Measurements from ENCODE around the gene STK4.
A peak's percentile ranks its signal among the peaks of the same experiment; 100 is the strongest.

The STK4 gene

DNA sequence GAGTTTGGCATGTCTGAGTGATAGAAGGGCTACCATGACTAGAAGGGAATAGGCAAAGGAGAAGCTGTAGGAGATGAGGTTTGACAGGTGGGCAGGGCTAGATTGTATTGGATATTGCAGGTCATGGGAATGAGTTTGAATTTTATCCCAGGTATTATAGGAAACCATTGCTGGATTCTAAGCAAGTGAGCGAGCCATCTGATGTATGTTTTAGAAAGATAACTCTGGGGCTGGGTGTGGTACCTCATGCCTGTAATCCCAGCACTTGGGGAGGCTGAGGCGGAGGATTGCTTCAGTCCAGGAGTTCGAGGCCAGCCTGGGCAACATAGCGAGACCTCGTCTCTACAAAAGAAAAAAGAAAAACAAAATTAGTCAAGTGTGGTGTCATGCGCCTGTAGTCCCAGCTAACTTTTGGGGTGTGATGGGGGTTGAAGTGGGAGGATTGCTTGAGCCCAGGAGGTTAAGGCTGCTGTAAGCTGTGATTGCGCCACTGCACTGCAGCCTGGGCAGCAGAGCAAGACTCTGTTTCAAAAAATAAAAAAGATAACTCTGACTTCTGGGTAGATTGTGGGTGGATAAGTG, 16.9 kb downstream of the STK4 start:
- Histone ChIP-seq H3K36me3 (ENCODE audit: insufficient read depth, low read length) (peaks cover 4% of the 10 kb centered on the region; the same call in 1 of the 2 replicates), H3K4me3 (ENCODE audit: low read depth, low read length) (no peak overlapping the region), H3K27ac (ENCODE audit: low read depth, low read length) (no peak overlapping the region), H3K27me3 (ENCODE audit: insufficient read depth, low read length) (no peaks in the 10 kb centered on the region), H2AFZ (ENCODE audit: low read length, unreplicated experiment) (no peak overlapping the region), H3K4me1 (ENCODE audit: control insufficient read depth, insufficient read depth, low read length, unreplicated experiment) (no peaks in the 10 kb centered on the region), H3K79me2 (ENCODE audit: control insufficient read depth, insufficient read depth, low read length, unreplicated experiment) (no peaks in the 10 kb centered on the region)

DNA sequence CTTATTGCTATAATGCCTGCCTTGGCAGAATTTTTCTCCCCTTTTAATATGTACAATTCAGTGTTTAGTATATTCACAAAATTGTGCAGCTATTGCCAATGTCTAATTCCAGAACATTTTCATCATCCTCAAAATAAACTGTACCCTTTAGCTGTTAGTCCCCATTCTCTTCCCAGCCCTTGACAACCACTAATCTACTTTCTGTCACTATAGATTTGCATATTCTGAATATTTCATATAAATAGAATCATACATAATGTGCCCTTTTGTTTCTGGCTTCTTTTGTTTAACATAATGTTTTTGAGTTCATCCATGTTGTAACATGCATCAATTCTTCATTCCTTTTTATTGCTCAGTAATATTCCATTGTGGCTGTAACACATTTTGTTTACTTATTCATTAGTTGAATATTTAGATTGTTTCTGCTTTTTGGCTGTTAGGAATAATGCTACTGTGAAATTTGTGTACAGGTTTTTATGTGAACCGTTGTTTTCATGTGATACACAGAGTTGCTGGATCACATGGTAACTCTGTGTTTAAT, 22.4 kb downstream of the STK4 start:
- no peaks in the 10 kb centered on the region for H3K27me3 ChIP-seq (ENCODE audit: insufficient read depth, low read length)
- no peak overlapping the region for H2AFZ ChIP-seq (ENCODE audit: low read length, unreplicated experiment)
- H3K36me3 ChIP-seq (ENCODE audit: insufficient read depth, low read length): peaks cover 7% of the 10 kb centered on the region
- H3K4me1 ChIP-seq (ENCODE audit: control insufficient read depth, insufficient read depth, low read length, unreplicated experiment): peaks cover 31% of the 10 kb centered on the region
- no peak overlapping the region for H3K27ac ChIP-seq (ENCODE audit: low read depth, low read length)
- peaks cover 24% of the 10 kb centered on the region for H3K79me2 ChIP-seq (ENCODE audit: control insufficient read depth, insufficient read depth, low read length, unreplicated experiment)
- H3K4me3 ChIP-seq (ENCODE audit: low read depth, low read length): no peak overlapping the region

DNA sequence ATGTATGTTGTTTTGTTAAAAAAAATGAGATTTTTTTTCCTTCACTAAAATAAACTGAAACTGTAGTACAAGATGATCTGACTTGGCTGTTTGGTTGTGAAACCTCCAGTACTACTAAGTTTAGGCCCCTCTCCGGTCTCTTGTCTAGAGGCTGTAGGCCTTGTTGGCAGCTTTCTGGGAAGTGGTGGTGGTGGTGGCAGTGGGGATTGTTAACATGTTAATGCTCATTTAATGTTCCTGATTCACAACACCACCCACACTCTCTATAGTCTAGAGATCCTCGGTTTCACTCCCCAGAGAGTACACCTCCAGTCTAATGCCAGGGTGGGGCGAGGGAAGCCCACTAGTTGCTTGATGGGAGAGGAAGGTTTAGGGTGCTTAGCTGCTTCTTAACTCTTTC, 24.1 kb downstream of the STK4 start:
- peak overlapping the region; percentile 59 for H3K27ac ChIP-seq (ENCODE audit: low read depth, low read length)
- H3K27me3 ChIP-seq (ENCODE audit: insufficient read depth, low read length): no peaks in the 10 kb centered on the region
- peak overlapping the region; percentile 69 for H3K4me3 ChIP-seq (ENCODE audit: low read depth, low read length)
- H3K4me1 ChIP-seq (ENCODE audit: control insufficient read depth, insufficient read depth, low read length, unreplicated experiment): peaks cover 33% of the 10 kb centered on the region
- peaks cover 24% of the 10 kb centered on the region for H3K79me2 ChIP-seq (ENCODE audit: control insufficient read depth, insufficient read depth, low read length, unreplicated experiment)
- H3K36me3 ChIP-seq (ENCODE audit: insufficient read depth, low read length): peaks cover 7% of the 10 kb centered on the region
- peak overlapping the region; percentile 52 for H2AFZ ChIP-seq (ENCODE audit: low read length, unreplicated experiment)

DNA sequence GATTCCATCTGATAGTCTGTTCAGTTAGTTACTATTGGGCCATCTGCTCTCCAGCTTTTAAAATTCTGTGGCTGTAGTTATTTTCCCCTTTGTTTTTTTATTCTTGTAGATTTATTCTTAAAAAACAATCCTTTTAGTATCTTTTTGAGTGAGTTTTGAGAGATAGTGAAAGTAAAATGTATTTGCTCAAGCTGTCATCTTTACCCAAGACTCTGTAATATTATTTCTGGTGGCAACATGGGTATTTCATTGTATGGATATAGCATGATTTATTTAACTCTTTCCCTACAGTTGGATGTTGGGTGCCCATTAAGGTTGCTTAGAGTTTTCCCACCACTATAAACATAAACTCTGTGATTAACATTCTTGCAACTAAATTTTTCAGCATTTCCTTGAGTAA, 24.6 kb downstream of the STK4 start:
- Histone ChIP-seq H3K4me3 (ENCODE audit: low read depth, low read length) (peak overlapping the region; percentile 69), H3K27ac (ENCODE audit: low read depth, low read length) (peak overlapping the region; percentile 59), H2AFZ (ENCODE audit: low read length, unreplicated experiment) (peak overlapping the region; percentile 52), H3K4me1 (ENCODE audit: control insufficient read depth, insufficient read depth, low read length, unreplicated experiment) (peaks cover 33% of the 10 kb centered on the region), H3K27me3 (ENCODE audit: insufficient read depth, low read length) (no peaks in the 10 kb centered on the region), H3K79me2 (ENCODE audit: control insufficient read depth, insufficient read depth, low read length, unreplicated experiment) (peaks cover 24% of the 10 kb centered on the region), H3K36me3 (ENCODE audit: insufficient read depth, low read length) (peaks cover 7% of the 10 kb centered on the region)

DNA sequence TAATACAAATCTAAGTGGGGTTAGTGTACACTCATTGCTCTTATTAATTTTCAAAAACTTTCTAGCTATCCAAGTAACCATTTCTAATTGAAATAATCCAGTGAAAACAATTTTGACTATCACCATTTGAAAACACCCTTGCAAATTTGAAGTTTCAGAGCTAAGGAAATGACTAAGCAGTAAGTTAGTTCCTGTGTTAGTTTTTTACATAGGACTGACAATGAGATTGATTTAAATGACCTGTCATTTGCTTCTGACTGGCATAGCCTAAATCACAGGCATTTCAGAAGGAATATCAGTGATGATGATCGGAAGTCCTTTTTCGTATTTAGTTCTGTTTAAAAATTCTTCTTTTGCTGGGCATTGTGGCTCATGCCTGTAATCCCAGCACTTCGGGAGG, 27.0 kb downstream of the STK4 start:
- peaks cover 7% of the 10 kb centered on the region for H3K36me3 ChIP-seq (ENCODE audit: insufficient read depth, low read length)
- peaks cover 33% of the 10 kb centered on the region for H3K4me1 ChIP-seq (ENCODE audit: control insufficient read depth, insufficient read depth, low read length, unreplicated experiment)
- peaks cover 24% of the 10 kb centered on the region for H3K79me2 ChIP-seq (ENCODE audit: control insufficient read depth, insufficient read depth, low read length, unreplicated experiment)
- peak overlapping the region; percentile 40 for H3K27ac ChIP-seq (ENCODE audit: low read depth, low read length)
- H3K27me3 ChIP-seq (ENCODE audit: insufficient read depth, low read length): no peaks in the 10 kb centered on the region
- no peak overlapping the region for H3K4me3 ChIP-seq (ENCODE audit: low read depth, low read length)
- no peak overlapping the region for H2AFZ ChIP-seq (ENCODE audit: low read length, unreplicated experiment)

DNA sequence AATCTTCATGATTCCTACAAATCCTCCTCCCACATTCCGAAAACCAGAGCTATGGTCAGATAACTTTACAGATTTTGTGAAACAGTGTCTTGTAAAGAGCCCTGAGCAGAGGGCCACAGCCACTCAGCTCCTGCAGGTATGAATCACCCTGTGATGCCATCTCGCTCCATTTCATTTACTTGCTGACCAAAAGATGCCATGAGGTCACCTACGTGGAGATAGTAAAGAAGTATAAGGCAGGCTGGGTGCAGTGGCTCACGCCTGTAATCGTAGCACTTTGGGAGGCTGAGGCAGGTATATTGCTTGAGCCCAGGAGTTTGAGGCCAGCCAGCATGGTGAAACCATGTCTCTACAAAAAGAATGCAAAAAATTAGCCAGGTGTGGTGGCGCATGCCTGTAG, 30.9 kb downstream of the STK4 start:
- Histone ChIP-seq H3K27me3 (ENCODE audit: insufficient read depth, low read length) (no peaks in the 10 kb centered on the region), H3K79me2 (ENCODE audit: control insufficient read depth, insufficient read depth, low read length, unreplicated experiment) (peaks cover 6% of the 10 kb centered on the region), H3K36me3 (ENCODE audit: insufficient read depth, low read length) (peaks cover 17% of the 10 kb centered on the region), H3K27ac (ENCODE audit: low read depth, low read length) (no peak overlapping the region), H3K4me3 (ENCODE audit: low read depth, low read length) (no peak overlapping the region), H3K4me1 (ENCODE audit: control insufficient read depth, insufficient read depth, low read length, unreplicated experiment) (peaks cover 16% of the 10 kb centered on the region), H2AFZ (ENCODE audit: low read length, unreplicated experiment) (no peak overlapping the region)

DNA sequence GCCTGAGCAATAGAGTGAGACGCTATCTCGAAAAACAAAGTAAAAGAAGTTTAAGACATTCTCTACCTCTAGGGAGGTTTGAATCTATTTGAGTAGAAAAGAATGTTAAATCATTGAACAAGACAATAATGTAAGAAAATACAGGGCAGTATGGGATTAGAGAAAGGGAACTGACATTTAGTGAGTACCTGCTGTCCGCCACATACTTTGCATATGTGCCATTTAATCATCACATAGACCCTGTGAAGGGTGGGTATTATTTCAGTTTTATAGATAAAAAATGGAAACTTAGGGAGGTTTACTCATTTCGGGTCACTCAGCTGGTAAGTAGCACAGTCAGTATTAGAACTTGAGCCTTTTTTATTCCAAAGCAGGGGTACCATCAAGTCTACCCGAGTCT, 31.4 kb downstream of the STK4 start:
- H3K36me3 ChIP-seq (ENCODE audit: insufficient read depth, low read length): peaks cover 22% of the 10 kb centered on the region
- peaks cover 2% of the 10 kb centered on the region for H3K79me2 ChIP-seq (ENCODE audit: control insufficient read depth, insufficient read depth, low read length, unreplicated experiment)
- no peak overlapping the region for H3K4me3 ChIP-seq (ENCODE audit: low read depth, low read length)
- no peak overlapping the region for H3K27ac ChIP-seq (ENCODE audit: low read depth, low read length)
- H2AFZ ChIP-seq (ENCODE audit: low read length, unreplicated experiment): no peak overlapping the region
- H3K27me3 ChIP-seq (ENCODE audit: insufficient read depth, low read length): no peaks in the 10 kb centered on the region
- H3K4me1 ChIP-seq (ENCODE audit: control insufficient read depth, insufficient read depth, low read length, unreplicated experiment): peaks cover 11% of the 10 kb centered on the region

DNA sequence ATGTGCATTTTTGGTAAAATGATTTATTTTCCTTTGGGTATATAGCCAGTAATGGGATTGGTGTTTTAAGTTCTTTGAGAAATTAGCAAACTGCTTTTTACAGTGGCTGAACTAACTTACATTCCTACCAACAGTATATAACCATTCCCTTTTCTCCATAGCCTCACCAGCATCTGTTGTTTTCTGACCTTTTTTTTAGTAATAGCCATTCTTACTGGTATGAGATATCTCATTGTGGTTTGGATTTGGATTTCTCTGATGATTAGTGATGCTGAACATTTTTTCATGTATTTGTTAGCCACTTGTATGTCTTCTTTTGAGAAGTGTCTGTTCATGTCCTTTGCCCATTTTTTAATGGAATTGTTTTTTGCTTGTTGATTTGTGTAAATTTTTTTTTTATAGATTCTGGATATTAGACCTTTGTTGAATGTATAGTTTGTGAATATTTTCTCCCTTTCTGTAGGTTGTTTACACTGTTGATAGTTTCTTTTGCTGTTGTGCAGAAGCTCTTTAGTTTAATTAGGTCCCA, 42.3 kb downstream of the STK4 start:
- H3K79me2 ChIP-seq (ENCODE audit: control insufficient read depth, insufficient read depth, low read length, unreplicated experiment): peaks cover 10% of the 10 kb centered on the region

DNA sequence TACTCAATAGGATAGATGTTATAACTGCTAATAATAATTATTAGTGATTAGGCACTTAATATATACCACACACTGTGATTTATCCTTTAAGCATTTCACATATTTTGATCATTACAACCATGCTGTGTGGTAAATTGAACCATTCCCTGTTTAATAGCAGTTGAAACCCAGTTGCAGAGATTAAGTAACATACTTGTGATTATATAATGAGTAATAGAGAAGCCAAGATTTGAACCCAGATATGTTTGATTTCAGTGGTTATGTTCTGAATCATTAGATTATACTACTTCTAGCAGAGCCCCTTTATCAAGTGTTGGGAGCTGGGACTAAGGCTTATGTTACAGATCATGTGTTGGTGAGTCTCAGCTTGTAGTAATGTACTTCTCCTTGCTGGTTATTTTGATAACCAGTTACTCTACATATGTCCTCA, 44.1 kb downstream of the STK4 start:
- no peaks in the 10 kb centered on the region for H3K27me3 ChIP-seq (ENCODE audit: insufficient read depth, low read length)
- peak overlapping the region; percentile 23; the same call in 1 of the 2 replicates for H3K4me3 ChIP-seq (ENCODE audit: low read depth, low read length)
- H3K36me3 ChIP-seq (ENCODE audit: insufficient read depth, low read length): 0 out of 2 replicates have a peak, but pooled peaks cover 4% of the 10 kb centered on the region
- H3K79me2 ChIP-seq (ENCODE audit: control insufficient read depth, insufficient read depth, low read length, unreplicated experiment): peaks cover 10% of the 10 kb centered on the region
- no peak overlapping the region for H2AFZ ChIP-seq (ENCODE audit: low read length, unreplicated experiment)
- peak overlapping the region; percentile 81 for H3K27ac ChIP-seq (ENCODE audit: low read depth, low read length)
- H3K4me1 ChIP-seq (ENCODE audit: control insufficient read depth, insufficient read depth, low read length, unreplicated experiment): peaks cover 44% of the 10 kb centered on the region

More for the DNA sequence above, 42.3 kb downstream of the STK4 start:
- Histone ChIP-seq H3K27ac (ENCODE audit: low read depth, low read length) (no peak overlapping the region), H3K27me3 (ENCODE audit: insufficient read depth, low read length) (no peaks in the 10 kb centered on the region), H3K4me3 (ENCODE audit: low read depth, low read length) (no peak overlapping the region), H3K36me3 (ENCODE audit: insufficient read depth, low read length) (0 out of 2 replicates have a peak, but pooled peaks cover 4% of the 10 kb centered on the region), H2AFZ (ENCODE audit: low read length, unreplicated experiment) (no peak overlapping the region), H3K4me1 (ENCODE audit: control insufficient read depth, insufficient read depth, low read length, unreplicated experiment) (peaks cover 28% of the 10 kb centered on the region)

DNA sequence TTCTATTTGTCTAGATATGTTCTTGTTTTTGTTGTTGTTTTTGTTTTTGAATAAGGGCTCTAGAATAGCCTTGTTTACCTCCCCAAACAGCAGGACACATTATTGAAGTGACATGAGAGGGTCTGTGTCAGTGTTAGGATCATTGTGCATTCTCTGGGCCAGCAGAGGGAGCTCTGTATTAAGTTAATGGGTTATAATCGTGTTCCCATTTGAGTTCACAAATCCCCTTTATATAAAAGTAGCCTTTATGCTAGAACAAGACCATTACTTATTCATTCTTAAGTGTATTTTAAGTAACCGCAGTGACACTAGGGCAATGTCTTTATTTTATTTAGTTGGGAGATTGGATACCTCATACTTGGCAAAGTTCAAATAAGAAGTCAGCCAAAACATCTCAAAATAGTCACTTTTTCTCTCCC, 44.8 kb downstream of the STK4 start:
- peak overlapping the region; percentile 23; the same call in 1 of the 2 replicates for H3K4me3 ChIP-seq (ENCODE audit: low read depth, low read length)
- peaks cover 51% of the 10 kb centered on the region for H3K4me1 ChIP-seq (ENCODE audit: control insufficient read depth, insufficient read depth, low read length, unreplicated experiment)
- H3K27me3 ChIP-seq (ENCODE audit: insufficient read depth, low read length): no peaks in the 10 kb centered on the region
- 0 out of 2 replicates have a peak, but pooled peaks cover 4% of the 10 kb centered on the region for H3K36me3 ChIP-seq (ENCODE audit: insufficient read depth, low read length)
- H2AFZ ChIP-seq (ENCODE audit: low read length, unreplicated experiment): no peak overlapping the region
- peaks cover 15% of the 10 kb centered on the region for H3K79me2 ChIP-seq (ENCODE audit: control insufficient read depth, insufficient read depth, low read length, unreplicated experiment)
- H3K27ac ChIP-seq (ENCODE audit: low read depth, low read length): peak overlapping the region; percentile 81
